Ovary (tissue), 9 donors: ENCODE results near the gene IFNB1. TPM values are rescaled to one million over a fixed set of nuclear protein-coding genes. Genes with fewer than 3 reads are reported as not detected.

ENCODE experiments used
- DNase-seq, 5 donors: peaks; one replicate each; pipeline ENCODE4 v3.0.0-alpha.2; 2019 to 2020
- H3K27ac ChIP-seq, 2 donors: fragments of 200-600 bp; one replicate each; pipeline versions ENCODE4 v1.5.1 to v1.8.0; 2019 to 2022
- H3K27me3 ChIP-seq: fragments of 200-600 bp; one replicate; pipeline ENCODE4 v1.8.0; 2022
- H3K36me3 ChIP-seq: fragments of 200-600 bp; sonication (generic); one replicate; pipeline ENCODE4 v1.5.1; 2019
- H3K4me1 ChIP-seq: one replicate; pipeline ENCODE4 v1.8.1; 2013; ENCODE audit warnings: mild to moderate bottlenecking, moderate library complexity; ENCODE audit not compliant: insufficient read depth
- H3K4me3 ChIP-seq: fragments of 200-600 bp; sonication (generic); one replicate; pipeline ENCODE4 v1.5.1; 2017
- H3K9me3 ChIP-seq, 2 donors: fragments of 200-600 bp in 1 of 2; sonication (generic) in 1 of 2; one replicate each; pipeline versions ENCODE4 v1.5.1 to v1.8.1; 2013 to 2019; ENCODE audit warnings: mild to moderate bottlenecking in 1 of 2, moderate library complexity in 1 of 2
- CTCF ChIP-seq, 3 donors: fragments of 450-650 bp in 2 of 3; fragments of 200-600 bp in 1 of 3; IDR thresholded peaks; one replicate each; pipeline versions ENCODE4 v1.5.1 to v1.8.0; 2016 to 2022; ENCODE audit warnings: antibody characterized with exemption in 3 of 3, mild to moderate bottlenecking in 1 of 3
- EP300 ChIP-seq: sonication (generic); formaldehyde crosslinking; IDR thresholded peaks from one replicate; pipeline ENCODE4 v1.6.1; 2017; ENCODE audit warnings: antibody characterized with exemption
- POLR2A ChIP-seq: fragments of 450-650 bp; IDR thresholded peaks from one replicate; pipeline ENCODE4 v1.6.1; 2017; ENCODE audit warnings: antibody characterized with exemption, mild to moderate bottlenecking, moderate library complexity
- WGBS, 3 donors: extraction: QIAGEN DNeasy Blood & Tissue Kit in 1 of 3; methylation state at CpG; one replicate each; pipeline versions ENCODE4 v1.1.5 to v1.1.7; 2013 to 2017; 5-methylcytosine and 5-hydroxymethylcytosine counted together
- intact Hi-C, 4 donors: fragments of 100-400 bp; cut with DNase I; formaldehyde crosslinking; loops; one replicate each; pipeline versions ENCODE4 v1.11.0 to v1.15.1; 2022 to 2023
- polyA plus RNA-seq, 2 donors: library from polyadenylated mRNA; stranded (reverse); fragments of 200-250 nt in 1 of 2; fragments of 350-450 nt in 1 of 2; fragmentation: Illumina TruSeq in 1 of 2; extraction: RNeasy Lipid Tissue Mini Kit (QIAGEN cat#74804) in 1 of 2; gene quantifications; one replicate each; pipeline ENCODE4 v1.2.3, GENCODE V29; 2013 to 2014
- total RNA-seq, 7 donors: library from RNA; depleted of rRNA in 2 of 7; stranded (reverse); fragments of >200 nt in 2 of 7; fragmentation: NEBNext Ultra II Directional in 3 of 7; extraction: Animal tissue kit (Norgen Biotek cat#: 25700) in 3 of 7; gene quantifications; one replicate each; pipeline versions ENCODE4 v1.1.0 to v1.2.4, GENCODE V29; 2016 to 2023
- donor health status: DM: no; HTN: no; CAD: no; lungs with moderate emphysema.
- donor health status: DM: no; HTN: no; CAD: no.
- donor health status: Bipolar disorder and iron deficiency.
- donor health status: DM: yes; HTN: yes; CAD: no.
- donor health status: DM: no; HTN: no; CAD: no.
- donor health status: DM: yes; HTN: yes; CAD: no.

The IFNB1 gene
- total and polyA plus RNA-seq, 9 donors, result not detected

GRCh38 chr9:21031808-21032183 lies 45.9 kb downstream of the IFNB1 start:
- no peak for DNase-seq
- no peaks in the 10 kb centered on the region for H3K36me3 ChIP-seq
- H3K4me3 ChIP-seq, result peak overlapping the region; percentile 52
- H3K27ac ChIP-seq, result peak overlapping the region in 1 of 2 donors; percentile 58
- intact Hi-C loops, result no loop called here
- TF ChIP-seq CTCF (IDR thresholded peaks at IDR 0.05) (no peak), EP300 (no peak), POLR2A (no peak)
- 64 to 71% (median 66%) methylated on average over 21 to 22 of the region's 22 CpGs for WGBS, 3 donors
- H3K27me3 ChIP-seq, result no peaks in the 10 kb centered on the region
- peaks cover 4% of the 10 kb centered on the region for H3K4me1 ChIP-seq
- H3K9me3 ChIP-seq, result no peaks in the 10 kb centered on the region

- no peak for TF ChIP-seq POLR2A
- TF ChIP-seq CTCF (IDR thresholded peaks at IDR 0.05), result no peak
- no peaks in the 10 kb centered on the region for H3K9me3 ChIP-seq
- H3K36me3 ChIP-seq, result no peaks in the 10 kb centered on the region
- H3K4me1 ChIP-seq, result peaks cover 4% of the 10 kb centered on the region
- 3 to 7% (median 4%) methylated on average over 29 to 46 of the region's 46 CpGs for WGBS, 3 donors
- H3K4me3 ChIP-seq, result peak within 1 kb of the TSS; percentile 52
- no peaks in the 10 kb centered on the region for H3K27me3 ChIP-seq
- intact Hi-C loops, result no loop called here
- peak within 1 kb of the TSS; percentile 54 to 58 for H3K27ac ChIP-seq
- DNase-seq, result peak; percentile 42 to 76 (median 67)
Observed at GRCh38 chr9:21031091-21031807, 46.5 kb downstream of the IFNB1 start, which contains the start of gene HACD4. HACD4 (minus strand) TSS chr9:21031640; CDS start chr9:21031590, 50 bp downstream.

GRCh38 chr9:21030389-21031035 lies 47.2 kb downstream of the IFNB1 start:
- intact Hi-C loops, result no loop called here
- TF ChIP-seq POLR2A, result no peak
- TF ChIP-seq CTCF (IDR thresholded peaks at IDR 0.05), result no peak
- TF ChIP-seq EP300, result no peak
- Histone ChIP-seq H3K9me3 (no peaks in the 10 kb centered on the region), H3K27me3 (no peaks in the 10 kb centered on the region), H3K27ac (peak overlapping the region in 1 of 2 donors; percentile 58), H3K4me1 (peaks cover 4% of the 10 kb centered on the region), H3K4me3 (peak overlapping the region; percentile 52), H3K36me3 (no peaks in the 10 kb centered on the region)
- DNase-seq, result no peak
- WGBS, 3 donors, result 75 to 79% (median 77%) methylated on average over 5 of the region's 5 CpGs

GRCh38 chr9:21029661-21030060 lies 48.1 kb downstream of the IFNB1 start:
- Histone ChIP-seq H3K4me1 (peaks cover 4% of the 10 kb centered on the region), H3K9me3 (no peaks in the 10 kb centered on the region), H3K27ac (no peak overlapping the region), H3K36me3 (no peaks in the 10 kb centered on the region), H3K4me3 (no peak overlapping the region), H3K27me3 (no peaks in the 10 kb centered on the region)
- TF ChIP-seq EP300 (no peak), POLR2A (no peak), CTCF (IDR thresholded peaks at IDR 0.05) (no peak)
- intact Hi-C loops, result no loop called here
- 70 to 84% (median 80%) methylated on average over 8 of the region's 8 CpGs for WGBS, 3 donors
- DNase-seq, result no peak
